ENCODE results near the gene CUL4A. TPM values are rescaled to one million over a fixed set of nuclear protein-coding genes. Genes with fewer than 3 reads are reported as not detected.

Gene CUL4A
- total RNA-seq, 2 experiments from 2014 or later, result 54.6 to 56.6 TPM

DNA sequence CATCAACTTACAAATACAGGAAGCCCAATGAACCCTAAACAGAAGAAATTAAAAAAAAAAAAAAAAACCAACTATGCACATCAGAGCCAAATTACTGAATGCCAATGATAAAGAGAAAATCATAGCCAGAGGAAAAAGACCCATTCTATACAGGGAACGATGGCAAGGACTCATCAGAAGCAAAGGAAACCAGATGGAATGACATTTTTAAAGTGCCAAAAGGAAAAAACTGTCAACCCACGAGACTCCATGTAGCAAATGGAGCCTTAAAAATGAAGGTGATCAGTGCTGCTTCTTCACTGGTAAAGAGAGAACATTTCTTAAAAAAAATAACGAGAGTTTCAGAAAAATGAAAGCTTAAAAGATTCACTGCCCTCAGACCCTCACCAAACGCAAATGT lies 19.2 kb upstream of the CUL4A start:
- H3K4me1 ChIP-seq (ENCODE audit: insufficient read depth, low read length), result peaks cover 17% of the 10 kb centered on the region

DNA sequence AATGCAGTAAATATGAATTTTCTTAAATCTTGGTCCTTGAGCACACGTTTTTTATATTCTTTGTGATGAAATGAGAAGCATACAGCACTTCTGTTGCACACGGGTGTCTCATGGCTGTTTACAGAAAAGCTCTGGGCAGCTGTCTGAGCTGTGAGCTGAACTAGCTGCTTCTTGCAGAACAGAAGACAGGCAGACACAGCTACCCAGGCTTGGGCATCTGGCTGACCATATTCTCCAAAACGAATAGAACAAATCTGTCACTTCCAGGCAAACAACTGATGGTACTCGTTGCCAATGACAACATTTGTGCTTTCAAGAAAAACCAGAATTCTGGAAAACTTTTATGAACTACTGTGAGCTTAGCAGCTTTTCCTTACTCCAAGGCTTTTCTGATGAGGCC lies 17.1 kb upstream of the CUL4A start:
- peaks cover 82% of the 10 kb centered on the region for H3K36me3 ChIP-seq (ENCODE audit: insufficient read depth, low read length)
- ChIA-PET CTCF (no interaction called here), POLR2A (no interaction called here)
- Mint-ChIP-seq H3K27me3 (no peaks in the 10 kb centered on the region), H3K27ac (no peak overlapping the region), H3K4me1 (ENCODE audit: low read depth) (peaks cover 7% of the 10 kb centered on the region), H3K36me3 (ENCODE audit: low read depth) (peaks cover 94% of the 10 kb centered on the region), H3K9me3 (no peaks in the 10 kb centered on the region), H3K4me3 (no peak overlapping the region)
- ATAC-seq (ENCODE audit: poor library complexity) (no peak), DNase-seq (no peak)
- H3K4me1 ChIP-seq (ENCODE audit: insufficient read depth, low read length), result peaks cover under 1% of the 10 kb centered on the region
- TF ChIP-seq, protein P1, sequence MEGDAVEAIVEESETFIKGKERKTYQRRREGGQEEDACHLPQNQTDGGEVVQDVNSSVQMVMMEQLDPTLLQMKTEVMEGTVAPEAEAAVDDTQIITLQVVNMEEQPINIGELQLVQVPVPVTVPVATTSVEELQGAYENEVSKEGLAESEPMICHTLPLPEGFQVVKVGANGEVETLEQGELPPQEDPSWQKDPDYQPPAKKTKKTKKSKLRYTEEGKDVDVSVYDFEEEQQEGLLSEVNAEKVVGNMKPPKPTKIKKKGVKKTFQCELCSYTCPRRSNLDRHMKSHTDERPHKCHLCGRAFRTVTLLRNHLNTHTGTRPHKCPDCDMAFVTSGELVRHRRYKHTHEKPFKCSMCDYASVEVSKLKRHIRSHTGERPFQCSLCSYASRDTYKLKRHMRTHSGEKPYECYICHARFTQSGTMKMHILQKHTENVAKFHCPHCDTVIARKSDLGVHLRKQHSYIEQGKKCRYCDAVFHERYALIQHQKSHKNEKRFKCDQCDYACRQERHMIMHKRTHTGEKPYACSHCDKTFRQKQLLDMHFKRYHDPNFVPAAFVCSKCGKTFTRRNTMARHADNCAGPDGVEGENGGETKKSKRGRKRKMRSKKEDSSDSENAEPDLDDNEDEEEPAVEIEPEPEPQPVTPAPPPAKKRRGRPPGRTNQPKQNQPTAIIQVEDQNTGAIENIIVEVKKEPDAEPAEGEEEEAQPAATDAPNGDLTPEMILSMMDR (IDR thresholded peaks at IDR 0.05), result no peak
- no peaks in the 10 kb centered on the region for H3K9me3 ChIP-seq (ENCODE audit: control insufficient read depth in 1 of 2, insufficient read depth in 1 of 2, low read length in 2 of 2)
- no peak overlapping the region for H3K27ac ChIP-seq (ENCODE audit: low read depth in 1 of 2, low read length in 2 of 2)
- intact Hi-C loops (cut with DNase I, micrococcal nuclease), result no loop called here
- H3K27me3 ChIP-seq (ENCODE audit: control insufficient read depth in 1 of 2, insufficient read depth in 2 of 2, low read length in 2 of 2), result no peaks in the 10 kb centered on the region
- no peak overlapping the region for H3K4me3 ChIP-seq (ENCODE audit: low read length)

More for the DNA sequence above, 19.2 kb upstream of the CUL4A start:
- Histone ChIP-seq H3K4me3 (ENCODE audit: low read length) (no peak overlapping the region), H3K36me3 (ENCODE audit: insufficient read depth, low read length) (peaks cover 69% of the 10 kb centered on the region), H3K27ac (ENCODE audit: low read depth in 1 of 2, low read length in 2 of 2) (no peak overlapping the region), H3K9me3 (ENCODE audit: control insufficient read depth in 1 of 2, insufficient read depth in 1 of 2, low read length in 2 of 2) (no peaks in the 10 kb centered on the region), H3K27me3 (ENCODE audit: control insufficient read depth in 1 of 2, insufficient read depth in 2 of 2, low read length in 2 of 2) (no peaks in the 10 kb centered on the region)
- Mint-ChIP-seq H3K4me3 (no peak overlapping the region), H3K4me1 (ENCODE audit: low read depth) (peaks cover 26% of the 10 kb centered on the region), H3K9me3 (no peaks in the 10 kb centered on the region), H3K27ac (no peak overlapping the region), H3K36me3 (ENCODE audit: low read depth) (peaks cover 86% of the 10 kb centered on the region), H3K27me3 (no peaks in the 10 kb centered on the region)
- POLR2A ChIA-PET, result interaction anchor here (0.9 to 1.5 kb wide), 2 partner anchors 14 to 19 kb away, joined by 3 to 6 read pairs; partner anchors contain the start of genes CUL4A and PCID2
- intact Hi-C loops (cut with DNase I, micrococcal nuclease), result no loop called here
- CTCF ChIA-PET, result no interaction called here
- ATAC-seq (ENCODE audit: poor library complexity), result no peak
- TF ChIP-seq, protein P1 (IDR thresholded peaks at IDR 0.05), result no peak
- DNase-seq, result no peak

DNA sequence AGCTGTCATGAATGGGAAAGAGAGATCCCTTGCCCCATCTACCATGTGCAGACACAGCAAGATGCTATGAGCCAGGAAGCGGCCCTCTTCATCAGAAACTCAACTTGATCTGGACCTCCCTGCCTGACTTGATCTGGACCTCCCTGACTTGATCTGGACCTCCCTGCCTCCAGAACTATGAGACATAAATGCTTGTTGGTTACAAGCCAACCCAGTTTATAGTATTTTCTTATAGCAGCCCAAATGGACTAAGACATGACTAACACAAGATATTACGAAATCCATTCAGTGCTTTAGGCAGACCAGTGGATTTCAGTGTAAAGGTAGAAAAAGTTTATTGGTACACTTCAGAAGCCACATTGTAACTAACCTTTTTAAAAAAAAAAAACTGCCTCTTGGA lies 16.5 kb upstream of the CUL4A start:
- Histone ChIP-seq H3K27me3 (ENCODE audit: control insufficient read depth in 1 of 2, insufficient read depth in 2 of 2, low read length in 2 of 2) (no peaks in the 10 kb centered on the region), H3K4me1 (ENCODE audit: insufficient read depth, low read length) (no peaks in the 10 kb centered on the region), H3K4me3 (ENCODE audit: low read length) (no peak overlapping the region), H3K9me3 (ENCODE audit: control insufficient read depth in 1 of 2, insufficient read depth in 1 of 2, low read length in 2 of 2) (no peaks in the 10 kb centered on the region), H3K27ac (ENCODE audit: low read depth in 1 of 2, low read length in 2 of 2) (no peak overlapping the region), H3K36me3 (ENCODE audit: insufficient read depth, low read length) (peaks cover 86% of the 10 kb centered on the region)
- Mint-ChIP-seq H3K27me3 (no peaks in the 10 kb centered on the region), H3K4me1 (ENCODE audit: low read depth) (peaks cover under 1% of the 10 kb centered on the region), H3K4me3 (no peak overlapping the region), H3K9me3 (no peaks in the 10 kb centered on the region), H3K27ac (no peak overlapping the region), H3K36me3 (ENCODE audit: low read depth) (peaks cover 94% of the 10 kb centered on the region)
- POLR2A ChIA-PET, result no interaction called here
- intact Hi-C loops (cut with DNase I, micrococcal nuclease), result no loop called here
- TF ChIP-seq, protein P1 (IDR thresholded peaks at IDR 0.05), result no peak
- no peak for DNase-seq
- no peak for ATAC-seq (ENCODE audit: poor library complexity)
- CTCF ChIA-PET, result no interaction called here
